Measurements from ENCODE around the gene PSMD11.

Gene PSMD11

DNA sequence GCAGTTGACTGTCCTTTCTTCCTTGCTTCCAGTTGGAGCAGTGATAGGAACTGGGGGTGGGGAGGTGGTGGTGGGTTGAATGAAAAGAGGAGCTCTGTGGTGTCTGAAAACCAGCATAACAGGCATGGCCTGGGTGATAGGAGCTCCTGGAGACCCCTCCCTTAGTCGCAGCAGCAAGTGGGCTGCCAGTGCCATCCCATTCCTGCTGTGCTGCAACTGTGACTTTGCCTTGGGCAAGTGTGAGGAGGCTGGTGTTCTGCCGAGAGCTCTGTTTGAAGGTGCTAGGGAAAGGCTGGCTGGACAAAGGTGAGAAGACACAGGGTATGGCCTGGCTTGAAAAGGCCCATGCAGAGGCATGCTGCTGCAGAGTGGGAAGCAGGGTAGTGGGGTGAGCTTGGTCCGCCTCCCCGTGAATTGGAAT lies 39.7 kb downstream of the PSMD11 start:
- Histone ChIP-seq H3K36me3 (ENCODE audit: control insufficient read depth in 2 of 2, insufficient read depth in 1 of 2, low read length in 2 of 2) (peaks cover 30 to 52% of the 10 kb centered on the region in 2 experiments; a peak in 2 of 3 replicates), H3K27ac (ENCODE audit: extremely low read depth, low read depth, low read length) (no peak overlapping the region), H3K9me3 (ENCODE audit: control insufficient read depth, insufficient read depth, low read depth, low read length) (no peaks in the 10 kb centered on the region), H3K4me1 (ENCODE audit: control insufficient read depth, insufficient read depth, low read length) (peaks cover 12% of the 10 kb centered on the region), H3K4me3 (ENCODE audit: low read depth, low read length) (no peak overlapping the region)
- CTCF ChIA-PET = interaction anchor here (0.6 to 5.0 kb wide), 24 partner anchors 8 to 426 kb away, joined by 3 to 50 read pairs (median 4); partner anchors contain the start of gene MYO1D
- TF ChIP-seq ZNF433 (tag by site-specific recombination; IDR thresholded peaks at IDR 0.05; ENCODE audit: low read depth) (no peak), ZIC2 (tag by site-specific recombination; IDR thresholded peaks at IDR 0.05) (0 out of 2 replicates have a peak, but pooled peaks have one; percentile 66), ZNF354C (tag by site-specific recombination; IDR thresholded peaks at IDR 0.05; ENCODE audit: borderline replicate concordance, low read depth) (no peak), ZNF302 (tag by site-specific recombination; IDR thresholded peaks at IDR 0.05; ENCODE audit: low read depth) (no peak), ZNF560 (tag by site-specific recombination; IDR thresholded peaks at IDR 0.05; ENCODE audit: borderline replicate concordance) (no peak), BCL11A (tag by site-specific recombination; IDR thresholded peaks at IDR 0.05; ENCODE audit: low read depth) (no peak), ZNF600 (tag by site-specific recombination; IDR thresholded peaks at IDR 0.05) (peak; percentile 97), ZNF341 (tag by site-specific recombination; IDR thresholded peaks at IDR 0.05; ENCODE audit: low read depth) (no peak), ZNF423 (tag by site-specific recombination; IDR thresholded peaks at IDR 0.05) (no peak)
- POLR2A ChIA-PET = interaction anchor here (0.7 to 1.2 kb wide), 5 partner anchors 15 to 392 kb away, joined by 3 read pairs; partner anchors contain the start of gene PSMD11

DNA sequence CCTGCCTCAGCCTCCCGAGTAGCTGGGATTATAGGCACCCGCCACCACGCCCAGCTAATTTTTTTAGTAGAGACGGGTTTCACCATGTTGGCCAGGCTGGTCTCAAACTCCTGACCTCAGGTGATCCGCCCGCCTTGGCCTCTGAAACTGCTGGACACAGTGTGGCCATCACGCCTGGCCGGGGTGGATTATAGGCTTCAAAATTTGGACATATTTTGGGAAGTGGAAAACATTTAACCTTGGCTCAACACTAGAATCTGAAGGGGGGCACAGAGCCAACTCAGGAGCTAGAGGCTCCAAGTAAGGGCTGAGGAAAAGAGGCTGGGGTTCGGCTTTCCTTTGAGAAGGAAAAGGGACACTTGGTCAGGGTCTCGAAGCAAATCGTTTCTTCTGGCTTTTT lies 40.3 kb downstream of the PSMD11 start:
- TF ChIP-seq, protein P1, sequence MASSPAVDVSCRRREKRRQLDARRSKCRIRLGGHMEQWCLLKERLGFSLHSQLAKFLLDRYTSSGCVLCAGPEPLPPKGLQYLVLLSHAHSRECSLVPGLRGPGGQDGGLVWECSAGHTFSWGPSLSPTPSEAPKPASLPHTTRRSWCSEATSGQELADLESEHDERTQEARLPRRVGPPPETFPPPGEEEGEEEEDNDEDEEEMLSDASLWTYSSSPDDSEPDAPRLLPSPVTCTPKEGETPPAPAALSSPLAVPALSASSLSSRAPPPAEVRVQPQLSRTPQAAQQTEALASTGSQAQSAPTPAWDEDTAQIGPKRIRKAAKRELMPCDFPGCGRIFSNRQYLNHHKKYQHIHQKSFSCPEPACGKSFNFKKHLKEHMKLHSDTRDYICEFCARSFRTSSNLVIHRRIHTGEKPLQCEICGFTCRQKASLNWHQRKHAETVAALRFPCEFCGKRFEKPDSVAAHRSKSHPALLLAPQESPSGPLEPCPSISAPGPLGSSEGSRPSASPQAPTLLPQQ (tag by site-specific recombination; IDR thresholded peaks at IDR 0.05) = no peak
- TF ChIP-seq, protein P2, sequence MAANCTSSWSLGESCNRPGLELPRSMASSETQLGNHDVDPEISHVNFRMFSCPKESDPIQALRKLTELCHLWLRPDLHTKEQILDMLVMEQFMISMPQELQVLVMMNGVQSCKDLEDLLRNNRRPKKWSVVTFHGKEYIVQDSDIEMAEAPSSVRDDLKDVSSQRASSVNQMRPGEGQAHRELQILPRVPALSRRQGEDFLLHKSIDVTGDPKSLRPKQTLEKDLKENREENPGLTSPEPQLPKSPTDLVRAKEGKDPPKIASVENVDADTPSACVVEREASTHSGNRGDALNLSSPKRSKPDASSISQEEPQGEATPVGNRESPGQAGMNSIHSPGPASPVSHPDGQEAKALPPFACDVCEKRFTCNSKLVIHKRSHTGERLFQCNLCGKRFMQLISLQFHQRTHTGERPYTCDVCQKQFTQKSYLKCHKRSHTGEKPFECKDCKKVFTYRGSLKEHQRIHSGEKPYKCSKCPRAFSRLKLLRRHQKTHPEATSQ (tag by site-specific recombination; IDR thresholded peaks at IDR 0.05) = no peak
- no peak for TF ChIP-seq ZFP37 (tag by site-specific recombination; IDR thresholded peaks at IDR 0.05)
- no peak for TF ChIP-seq ZBTB1 (tag by site-specific recombination; IDR thresholded peaks at IDR 0.05)
- TF ChIP-seq SP7 (tag by site-specific recombination; IDR thresholded peaks at IDR 0.05) = no peak
- TF ChIP-seq ZNF596 (tag by site-specific recombination; IDR thresholded peaks at IDR 0.05) = no peak
- no peak for TF ChIP-seq INSM2 (tag by site-specific recombination; IDR thresholded peaks at IDR 0.05)
- no peak for TF ChIP-seq ZNF311 (tag by site-specific recombination; IDR thresholded peaks at IDR 0.05; ENCODE audit: borderline replicate concordance)
- TF ChIP-seq GLIS1 (tag by site-specific recombination; IDR thresholded peaks at IDR 0.05) = no peak
- no peak for TF ChIP-seq ZBTB44 (tag by site-specific recombination; IDR thresholded peaks at IDR 0.05)
- no peak for TF ChIP-seq ZNF175 (tag by site-specific recombination; IDR thresholded peaks at IDR 0.05)
- TF ChIP-seq ZNF544 (tag by site-specific recombination; IDR thresholded peaks at IDR 0.05) = no peak
- ChIA-PET POLR2A (interaction anchor here (0.6 to 0.8 kb wide), 3 partner anchors 15 to 34 kb away, joined by 3 to 4 read pairs (median 3); no protein-coding TSS in a partner anchor), CTCF (interaction anchor here (0.6 to 5.0 kb wide), 17 partner anchors 9 to 393 kb away, joined by 3 to 50 read pairs (median 4); partner anchors contain the start of gene MYO1D)
- H3K27ac ChIP-seq (ENCODE audit: extremely low read depth, low read depth, low read length) = no peak overlapping the region
- no peak overlapping the region for H3K4me3 ChIP-seq (ENCODE audit: low read depth, low read length)
- H3K36me3 ChIP-seq (ENCODE audit: control insufficient read depth in 2 of 2, insufficient read depth in 1 of 2, low read length in 2 of 2) = peaks cover 25 to 52% of the 10 kb centered on the region in 2 experiments; a peak in 2 of 3 replicates
- H3K4me1 ChIP-seq (ENCODE audit: control insufficient read depth, insufficient read depth, low read length) = peaks cover 18% of the 10 kb centered on the region
- H3K9me3 ChIP-seq (ENCODE audit: control insufficient read depth, insufficient read depth, low read depth, low read length) = no peaks in the 10 kb centered on the region
